Measurements from ENCODE around the gene RAD23B. TPM values are rescaled to one million over a fixed set of nuclear protein-coding genes. Genes with fewer than 3 reads are reported as not detected.
A peak's percentile ranks its signal among the peaks of the same experiment; 100 is the strongest.

Gene RAD23B
- total RNA-seq, 1 donor from 2014 or later: 205 TPM

DNA sequence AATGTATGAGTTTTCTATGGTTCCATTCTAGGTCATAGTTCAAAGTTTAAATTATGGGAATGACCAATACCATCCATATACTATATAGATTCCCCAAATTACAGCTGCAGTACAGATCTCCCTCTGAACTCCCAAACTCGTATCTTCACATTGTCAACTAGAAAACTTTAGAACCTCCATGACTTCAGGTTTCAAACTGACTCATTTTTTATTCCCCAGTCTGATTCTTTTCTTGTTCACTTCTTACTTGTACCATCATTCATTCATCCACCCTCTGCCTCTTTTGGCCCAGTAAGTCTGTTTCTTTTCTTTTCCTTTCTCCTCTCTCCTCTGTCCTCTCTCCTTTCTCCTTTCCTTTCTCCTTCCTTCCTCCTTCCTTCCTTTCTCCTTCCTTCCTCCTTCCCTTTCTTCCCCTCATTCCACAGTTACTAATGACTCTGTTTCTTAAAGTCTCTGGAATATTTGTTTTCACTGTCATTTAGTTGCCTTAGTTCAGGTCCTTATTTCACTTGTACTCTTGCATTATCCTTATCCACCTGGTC lies 30.5 kb downstream of the RAD23B start:
- Histone ChIP-seq H3K36me3 (ENCODE audit: insufficient read depth, low read length) (peaks cover 24% of the 10 kb centered on the region), H3K27me3 (ENCODE audit: insufficient read depth, low read length) (no peaks in the 10 kb centered on the region), H4K20me1 (ENCODE audit: insufficient read depth, low read length) (peaks cover 88% of the 10 kb centered on the region), H3K9ac (ENCODE audit: low read length) (no peak overlapping the region), H3K9me3 (ENCODE audit: insufficient read depth, low read depth, low read length) (no peaks in the 10 kb centered on the region), H2AFZ (ENCODE audit: low read depth, low read length) (no peak overlapping the region), H3K4me2 (ENCODE audit: low read length) (no peak overlapping the region), H3K79me2 (ENCODE audit: insufficient read depth, low read length) (peaks cover 96% of the 10 kb centered on the region), H3K27ac (ENCODE audit: low read depth, low read length) (no peak overlapping the region), H3K4me3 (ENCODE audit: insufficient read depth, low read depth, low read length) (no peak overlapping the region), H3K4me1 (ENCODE audit: insufficient read depth, low read length) (no peaks in the 10 kb centered on the region)
- H3K36me3 Mint-ChIP-seq (ENCODE audit: low read depth, unreplicated experiment): peaks cover 29% of the 10 kb centered on the region
- no peak for FAIRE-seq
- no peaks in the 10 kb centered on the region for H3K27me3 Mint-ChIP-seq (ENCODE audit: low read depth, unreplicated experiment)
- H3K27ac Mint-ChIP-seq (ENCODE audit: unreplicated experiment): peak overlapping the region; percentile 37
- DNase-seq (ENCODE audit: low read depth): no peak
- TF ChIP-seq, protein P1, sequence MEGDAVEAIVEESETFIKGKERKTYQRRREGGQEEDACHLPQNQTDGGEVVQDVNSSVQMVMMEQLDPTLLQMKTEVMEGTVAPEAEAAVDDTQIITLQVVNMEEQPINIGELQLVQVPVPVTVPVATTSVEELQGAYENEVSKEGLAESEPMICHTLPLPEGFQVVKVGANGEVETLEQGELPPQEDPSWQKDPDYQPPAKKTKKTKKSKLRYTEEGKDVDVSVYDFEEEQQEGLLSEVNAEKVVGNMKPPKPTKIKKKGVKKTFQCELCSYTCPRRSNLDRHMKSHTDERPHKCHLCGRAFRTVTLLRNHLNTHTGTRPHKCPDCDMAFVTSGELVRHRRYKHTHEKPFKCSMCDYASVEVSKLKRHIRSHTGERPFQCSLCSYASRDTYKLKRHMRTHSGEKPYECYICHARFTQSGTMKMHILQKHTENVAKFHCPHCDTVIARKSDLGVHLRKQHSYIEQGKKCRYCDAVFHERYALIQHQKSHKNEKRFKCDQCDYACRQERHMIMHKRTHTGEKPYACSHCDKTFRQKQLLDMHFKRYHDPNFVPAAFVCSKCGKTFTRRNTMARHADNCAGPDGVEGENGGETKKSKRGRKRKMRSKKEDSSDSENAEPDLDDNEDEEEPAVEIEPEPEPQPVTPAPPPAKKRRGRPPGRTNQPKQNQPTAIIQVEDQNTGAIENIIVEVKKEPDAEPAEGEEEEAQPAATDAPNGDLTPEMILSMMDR (IDR thresholded peaks at IDR 0.05; ENCODE audit: insufficient read depth, low read depth, low read length): no peak
- TF ChIP-seq EZH2 (IDR thresholded peaks at IDR 0.05; ENCODE audit: insufficient read depth, low read length): no peak
- no peaks in the 10 kb centered on the region for H3K9me3 Mint-ChIP-seq (ENCODE audit: unreplicated experiment)
- H3K4me3 Mint-ChIP-seq (ENCODE audit: unreplicated experiment): no peak overlapping the region
- peaks cover 44% of the 10 kb centered on the region for H3K4me1 Mint-ChIP-seq (ENCODE audit: low read depth, unreplicated experiment)

DNA sequence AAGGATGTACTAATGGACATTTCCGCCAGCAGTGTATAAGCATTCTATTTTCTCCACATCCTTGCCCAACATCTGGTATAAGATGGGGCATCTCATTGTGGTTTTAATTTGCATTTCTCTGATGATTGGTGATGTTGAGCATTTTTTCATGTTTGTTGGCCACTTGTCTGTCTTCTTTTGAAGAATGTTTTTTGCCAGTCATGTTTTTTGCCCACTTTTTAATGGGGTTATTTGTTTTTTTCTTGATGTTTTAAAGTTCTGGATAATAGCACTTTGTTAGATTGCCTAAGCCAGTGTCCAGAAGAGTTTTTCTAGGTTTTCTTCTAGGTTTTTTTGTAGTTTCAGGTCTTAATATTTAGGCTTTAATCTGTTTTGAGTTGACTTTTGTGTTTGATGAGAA lies 31.7 kb downstream of the RAD23B start:
- TF ChIP-seq, protein P1 (IDR thresholded peaks at IDR 0.05; ENCODE audit: insufficient read depth, low read depth, low read length): no peak
- TF ChIP-seq EZH2 (IDR thresholded peaks at IDR 0.05; ENCODE audit: insufficient read depth, low read length): no peak
- no peak overlapping the region for H3K9ac ChIP-seq (ENCODE audit: low read length)
- no peak overlapping the region for H3K4me2 ChIP-seq (ENCODE audit: low read length)
- H3K27ac Mint-ChIP-seq (ENCODE audit: unreplicated experiment): no peak overlapping the region
- H3K27me3 ChIP-seq (ENCODE audit: insufficient read depth, low read length): no peaks in the 10 kb centered on the region
- no peak for DNase-seq (ENCODE audit: low read depth)
- H3K4me3 ChIP-seq (ENCODE audit: insufficient read depth, low read depth, low read length): no peak overlapping the region
- peaks cover 85% of the 10 kb centered on the region for H4K20me1 ChIP-seq (ENCODE audit: insufficient read depth, low read length)
- H3K36me3 Mint-ChIP-seq (ENCODE audit: low read depth, unreplicated experiment): peaks cover 28% of the 10 kb centered on the region
- FAIRE-seq: no peak
- no peaks in the 10 kb centered on the region for H3K4me1 ChIP-seq (ENCODE audit: insufficient read depth, low read length)
- no peaks in the 10 kb centered on the region for H3K9me3 ChIP-seq (ENCODE audit: insufficient read depth, low read depth, low read length)
- H3K36me3 ChIP-seq (ENCODE audit: insufficient read depth, low read length): peaks cover 29% of the 10 kb centered on the region
- H3K27me3 Mint-ChIP-seq (ENCODE audit: low read depth, unreplicated experiment): no peaks in the 10 kb centered on the region
- H3K79me2 ChIP-seq (ENCODE audit: insufficient read depth, low read length): peaks cover 96% of the 10 kb centered on the region
- H3K27ac ChIP-seq (ENCODE audit: low read depth, low read length): no peak overlapping the region
- no peak overlapping the region for H2AFZ ChIP-seq (ENCODE audit: low read depth, low read length)
- peaks cover 41% of the 10 kb centered on the region for H3K4me1 Mint-ChIP-seq (ENCODE audit: low read depth, unreplicated experiment)
- H3K9me3 Mint-ChIP-seq (ENCODE audit: unreplicated experiment): no peaks in the 10 kb centered on the region
- H3K4me3 Mint-ChIP-seq (ENCODE audit: unreplicated experiment): no peak overlapping the region
